HG03025 (cell line): ENCODE results near the gene STX10.

Experiments
- ATAC-seq: cut with Tn5 transposase; IDR thresholded peaks from one replicate; pipeline ENCODE4 v1.9.1; 2021; ENCODE audit warnings: mild to moderate bottlenecking, moderate library complexity; ENCODE audit not compliant: unreplicated experiment, low FRiP score

STX10 gene

GRCh38 chr19:13102666-13103580 lies 47.3 kb downstream of the STX10 start, which contains the start of gene LYL1:
TSS of gene LYL1 (minus strand) at chr19:13102858. CDS start at chr19:13101171, 1,687 bp downstream.
- no peak for ATAC-seq

GRCh38 chr19:13102416-13102665 lies 47.8 kb downstream of the STX10 start:
- ATAC-seq, result no peak

GRCh38 chr19:13101590-13102415 lies 48.4 kb downstream of the STX10 start:
- no peak for ATAC-seq

- no peak for ATAC-seq
Measured at GRCh38 chr19:13100841-13101589, 49.2 kb downstream of the STX10 start.

GRCh38 chr19:13100031-13100588 lies 50.1 kb downstream of the STX10 start:
- ATAC-seq, result no peak

GRCh38 chr19:13099073-13099999 lies 50.8 kb downstream of the STX10 start:
- ATAC-seq, result no peak

GRCh38 chr19:13098277-13099072 lies 51.7 kb downstream of the STX10 start:
- ATAC-seq, result no peak

GRCh38 chr19:13097463-13098258 lies 52.5 kb downstream of the STX10 start:
- no peak for ATAC-seq

GRCh38 chr19:13097033-13097462 lies 53.1 kb downstream of the STX10 start:
- ATAC-seq, result no peak

- ATAC-seq, result no peak
Measured at GRCh38 chr19:13095934-13096927, 53.9 kb downstream of the STX10 start.

GRCh38 chr19:13095393-13095784 lies 54.8 kb downstream of the STX10 start:
- ATAC-seq, result no peak

- no peak for ATAC-seq
Measured at GRCh38 chr19:13094771-13095392, 55.3 kb downstream of the STX10 start.

- ATAC-seq, result no peak
Measured at GRCh38 chr19:13094106-13094504, 56.1 kb downstream of the STX10 start.
